ENCODE results near the gene ADNP2.

The ADNP2 gene

GRCh38 chr18:80074697-80075096 lies 34.4 kb upstream of the ADNP2 start:
- Histone ChIP-seq H3K36me3 (peaks cover 12% of the 10 kb centered on the region; the same call in 1 of the 2 replicates), H3K4me3 (no peak overlapping the region), H3K27ac (no peak overlapping the region), H3K4me2 (no peak overlapping the region), H3K4me1 (no peaks in the 10 kb centered on the region), H4K20me1 (no peaks in the 10 kb centered on the region), H3K9me3 (no peaks in the 10 kb centered on the region; the same call in 1 of the 2 replicates), H3K27me3 (no peaks in the 10 kb centered on the region), H3K9ac (no peak overlapping the region)
- TF ChIP-seq Cebpa-rat (IDR thresholded peaks at IDR 0.05): no peak

- Histone ChIP-seq H3K4me2 (no peak overlapping the region), H3K4me3 (no peak overlapping the region), H3K27ac (no peak overlapping the region), H3K9ac (no peak overlapping the region), H3K36me3 (peaks cover 9% of the 10 kb centered on the region; the same call in 1 of the 2 replicates), H4K20me1 (no peaks in the 10 kb centered on the region), H3K27me3 (no peaks in the 10 kb centered on the region), H3K4me1 (no peaks in the 10 kb centered on the region), H3K9me3 (no peaks in the 10 kb centered on the region; the same call in 1 of the 2 replicates)
- no peak for TF ChIP-seq Cebpa-rat (IDR thresholded peaks at IDR 0.05)
These were observed 33.1 kb upstream of the ADNP2 start for GRCh38 chr18:80075940-80076339.

- TF ChIP-seq Cebpa-rat (IDR thresholded peaks at IDR 0.05): no peak
- no peak overlapping the region for H3K4me3 ChIP-seq
- H3K9me3 ChIP-seq: no peaks in the 10 kb centered on the region; the same call in 1 of the 2 replicates
- no peaks in the 10 kb centered on the region for H3K27me3 ChIP-seq
- H3K36me3 ChIP-seq: peaks cover 7% of the 10 kb centered on the region; the same call in 1 of the 2 replicates
- H3K4me2 ChIP-seq: no peak overlapping the region
- no peaks in the 10 kb centered on the region for H3K4me1 ChIP-seq
- no peak overlapping the region for H3K9ac ChIP-seq
- H4K20me1 ChIP-seq: no peaks in the 10 kb centered on the region
- H3K27ac ChIP-seq: no peak overlapping the region
These were observed 32.7 kb upstream of the ADNP2 start for GRCh38 chr18:80076379-80076778.

- no peak overlapping the region for H3K9ac ChIP-seq
- H3K36me3 ChIP-seq: peaks cover 7% of the 10 kb centered on the region; the same call in 1 of the 2 replicates
- no peak overlapping the region for H3K4me3 ChIP-seq
- no peaks in the 10 kb centered on the region for H3K27me3 ChIP-seq
- TF ChIP-seq Cebpa-rat (IDR thresholded peaks at IDR 0.05): no peak
- no peaks in the 10 kb centered on the region for H3K4me1 ChIP-seq
- H3K27ac ChIP-seq: no peak overlapping the region
- no peak overlapping the region for H3K4me2 ChIP-seq
- H3K9me3 ChIP-seq: peaks cover 6% of the 10 kb centered on the region
- H4K20me1 ChIP-seq: no peaks in the 10 kb centered on the region
These were observed 31.2 kb upstream of the ADNP2 start for GRCh38 chr18:80077873-80078272.

- H3K27me3 ChIP-seq: no peaks in the 10 kb centered on the region
- H3K36me3 ChIP-seq: no peaks in the 10 kb centered on the region; the same call in 1 of the 2 replicates
- no peak overlapping the region for H3K4me3 ChIP-seq
- no peak for TF ChIP-seq Cebpa-rat (IDR thresholded peaks at IDR 0.05)
- H3K9ac ChIP-seq: no peak overlapping the region
- no peak overlapping the region for H3K4me2 ChIP-seq
- peaks cover 66% of the 10 kb centered on the region for H3K9me3 ChIP-seq
- no peaks in the 10 kb centered on the region for H3K4me1 ChIP-seq
- H4K20me1 ChIP-seq: no peaks in the 10 kb centered on the region
- no peak overlapping the region for H3K27ac ChIP-seq
These were observed 22.8 kb upstream of the ADNP2 start for GRCh38 chr18:80086281-80086680.

- H3K27me3 ChIP-seq: no peaks in the 10 kb centered on the region
- peaks cover 61% of the 10 kb centered on the region for H3K9me3 ChIP-seq
These were observed 21.0 kb upstream of the ADNP2 start for GRCh38 chr18:80088036-80088435.

GRCh38 chr18:80088823-80089222 lies 20.2 kb upstream of the ADNP2 start:
- H3K4me3 ChIP-seq: no peak overlapping the region
- peaks cover 61% of the 10 kb centered on the region for H3K9me3 ChIP-seq
- H3K4me1 ChIP-seq: no peaks in the 10 kb centered on the region
- no peaks in the 10 kb centered on the region for H4K20me1 ChIP-seq
- no peak overlapping the region for H3K9ac ChIP-seq
- H3K27ac ChIP-seq: no peak overlapping the region
- TF ChIP-seq Cebpa-rat (IDR thresholded peaks at IDR 0.05): no peak
- no peaks in the 10 kb centered on the region for H3K36me3 ChIP-seq
- H3K27me3 ChIP-seq: no peaks in the 10 kb centered on the region
- H3K4me2 ChIP-seq: no peak overlapping the region

More at GRCh38 chr18:80088036-80088435, 21.0 kb upstream of the ADNP2 start:
- Histone ChIP-seq H3K36me3 (no peaks in the 10 kb centered on the region), H3K4me3 (no peak overlapping the region), H3K27ac (no peak overlapping the region), H3K4me2 (no peak overlapping the region), H4K20me1 (no peaks in the 10 kb centered on the region), H3K9ac (no peak overlapping the region), H3K4me1 (no peaks in the 10 kb centered on the region)
- TF ChIP-seq Cebpa-rat (IDR thresholded peaks at IDR 0.05): no peak

GRCh38 chr18:80095414-80095813 lies 13.6 kb upstream of the ADNP2 start:
- Histone ChIP-seq H3K9me3 (peaks cover 5% of the 10 kb centered on the region), H4K20me1 (no peaks in the 10 kb centered on the region), H3K36me3 (no peaks in the 10 kb centered on the region), H3K27me3 (no peaks in the 10 kb centered on the region), H3K4me2 (no peak overlapping the region), H3K27ac (no peak overlapping the region), H3K9ac (no peak overlapping the region), H3K4me3 (no peak overlapping the region), H3K4me1 (no peaks in the 10 kb centered on the region)
- TF ChIP-seq Cebpa-rat (IDR thresholded peaks at IDR 0.05): no peak

GRCh38 chr18:80096032-80096565 lies 13.0 kb upstream of the ADNP2 start:
- Histone ChIP-seq H3K4me1 (no peaks in the 10 kb centered on the region), H4K20me1 (no peaks in the 10 kb centered on the region), H3K4me3 (no peak overlapping the region), H3K27me3 (no peaks in the 10 kb centered on the region), H3K4me2 (no peak overlapping the region), H3K27ac (no peak overlapping the region), H3K36me3 (no peaks in the 10 kb centered on the region), H3K9me3 (peaks cover 7% of the 10 kb centered on the region; the same call in 1 of the 2 replicates), H3K9ac (no peak overlapping the region)
- no peak for TF ChIP-seq Cebpa-rat (IDR thresholded peaks at IDR 0.05)

GRCh38 chr18:80097201-80097600 lies 11.9 kb upstream of the ADNP2 start:
- no peak overlapping the region for H3K4me3 ChIP-seq
- H3K9me3 ChIP-seq: peaks cover 8% of the 10 kb centered on the region; the same call in 1 of the 2 replicates
- H3K4me1 ChIP-seq: no peaks in the 10 kb centered on the region
- H3K9ac ChIP-seq: no peak overlapping the region
- H3K36me3 ChIP-seq: no peaks in the 10 kb centered on the region
- no peak overlapping the region for H3K4me2 ChIP-seq
- no peak for TF ChIP-seq Cebpa-rat (IDR thresholded peaks at IDR 0.05)
- no peaks in the 10 kb centered on the region for H3K27me3 ChIP-seq
- no peaks in the 10 kb centered on the region for H4K20me1 ChIP-seq
- no peak overlapping the region for H3K27ac ChIP-seq

GRCh38 chr18:80103231-80103630 lies 5.8 kb upstream of the ADNP2 start:
- H3K9ac ChIP-seq: no peak overlapping the region
- H3K36me3 ChIP-seq: no peaks in the 10 kb centered on the region
- H4K20me1 ChIP-seq: no peaks in the 10 kb centered on the region
- no peak overlapping the region for H3K4me2 ChIP-seq
- H3K4me3 ChIP-seq: no peak overlapping the region
- H3K4me1 ChIP-seq: peaks cover 10% of the 10 kb centered on the region
- H3K9me3 ChIP-seq: peaks cover 8% of the 10 kb centered on the region; the same call in 1 of the 2 replicates
- H3K27ac ChIP-seq: no peak overlapping the region
- TF ChIP-seq Cebpa-rat (IDR thresholded peaks at IDR 0.05): no peak
- no peaks in the 10 kb centered on the region for H3K27me3 ChIP-seq

Data from BLaER1 (cell line).